Smooth muscle cell (in vitro differentiated cells): Measurements from ENCODE around the gene DSTN. TPM values are rescaled to one million over a fixed set of nuclear protein-coding genes. Genes with fewer than 3 reads are reported as not detected.

Experiments
- DNase-seq: peaks from one replicate; lab custom pipeline; 2025; ENCODE audit not compliant: unreplicated experiment; lab: John Stamatoyannopoulos, UW
- H2AFZ ChIP-seq: fragments of 200-600 bp; sonication (generic); 2 replicates; pipeline ENCODE4 v1.6.0; 2016; ENCODE audit warnings: antibody characterized with exemption, low read depth, mild to moderate bottlenecking
- H3F3A ChIP-seq: fragments of 200-600 bp; sonication (generic); 2 replicates; pipeline ENCODE4 v1.6.0; 2017; ENCODE audit warnings: antibody characterized with exemption, low read depth
- H3K27ac ChIP-seq: fragments of 200-600 bp; sonication (generic); 2 replicates; pipeline ENCODE4 v1.5.1; 2016; ENCODE audit warnings: low read depth, mild to moderate bottlenecking
- H3K27me3 ChIP-seq: fragments of 200-600 bp; sonication (generic); 2 replicates; pipeline ENCODE4 v1.6.1; 2016; ENCODE audit warnings: low read depth, mild to moderate bottlenecking
- H3K36me3 ChIP-seq: fragments of 200-600 bp; sonication (generic); 2 replicates; pipeline ENCODE4 v1.5.1; 2016; ENCODE audit warnings: low read depth
- H3K4me1 ChIP-seq: fragments of 200-600 bp; sonication (generic); 2 replicates; pipeline ENCODE4 v1.5.1; 2016; ENCODE audit warnings: low read depth
- H3K4me2 ChIP-seq: fragments of 200-600 bp; sonication (generic); 2 replicates; pipeline ENCODE4 v1.6.0; 2016; ENCODE audit warnings: mild to moderate bottlenecking
- H3K4me3 ChIP-seq: fragments of 200-600 bp; sonication (generic); 2 replicates; pipeline ENCODE4 v1.5.1; 2016; ENCODE audit warnings: mild to moderate bottlenecking
- H3K79me2 ChIP-seq: fragments of 200-600 bp; sonication (generic); 2 replicates; pipeline ENCODE4 v1.6.0; 2016; ENCODE audit warnings: low read depth, mild to moderate bottlenecking
- H3K9ac ChIP-seq: fragments of 200-600 bp; sonication (generic); 2 replicates; pipeline ENCODE4 v1.6.0; 2016; ENCODE audit warnings: low read depth
- H3K9me3 ChIP-seq: fragments of 200-600 bp; sonication (generic); replicated peaks from 2 replicates; pipeline ENCODE4 v1.5.1; 2016; ENCODE audit warnings: low read depth
- H4K20me1 ChIP-seq: fragments of 200-600 bp; sonication (generic); 2 replicates; pipeline ENCODE4 v1.6.0; 2016; ENCODE audit warnings: low read depth
- WGBS: methylation state at CpG from one replicate; pipeline ENCODE4 v1.1.7; 2016; ENCODE audit warnings: low lambda C conversion rate; 5-methylcytosine and 5-hydroxymethylcytosine counted together
- polyA plus RNA-seq: library from polyadenylated mRNA; unstranded; fragments of >200 nt; fragmentation: Nextera tagmentation; extraction: Ambion mirVana; gene quantifications from 2 replicates; pipeline ENCODE4 v1.2.1, GENCODE V29; 2016
- total RNA-seq: library from RNA; depleted of rRNA; stranded (reverse); fragments of >200 nt; gene quantifications from 2 replicates; pipeline ENCODE4 v1.2.3, GENCODE V29; 2014
- TF ChIP-seq, protein P1 (sequence below): fragments of 200-600 bp; sonication (generic); IDR thresholded peaks from 2 replicates; pipeline ENCODE4 v1.5.1; 2017; ENCODE audit warnings: borderline replicate concordance, mild to moderate bottlenecking, antibody characterized with exemption; ENCODE audit not compliant: insufficient read depth, poor library complexity, severe bottlenecking

Gene DSTN
- total and polyA plus RNA-seq, 2 experiments from 2014 or later: 486 to 534 TPM

DNA sequence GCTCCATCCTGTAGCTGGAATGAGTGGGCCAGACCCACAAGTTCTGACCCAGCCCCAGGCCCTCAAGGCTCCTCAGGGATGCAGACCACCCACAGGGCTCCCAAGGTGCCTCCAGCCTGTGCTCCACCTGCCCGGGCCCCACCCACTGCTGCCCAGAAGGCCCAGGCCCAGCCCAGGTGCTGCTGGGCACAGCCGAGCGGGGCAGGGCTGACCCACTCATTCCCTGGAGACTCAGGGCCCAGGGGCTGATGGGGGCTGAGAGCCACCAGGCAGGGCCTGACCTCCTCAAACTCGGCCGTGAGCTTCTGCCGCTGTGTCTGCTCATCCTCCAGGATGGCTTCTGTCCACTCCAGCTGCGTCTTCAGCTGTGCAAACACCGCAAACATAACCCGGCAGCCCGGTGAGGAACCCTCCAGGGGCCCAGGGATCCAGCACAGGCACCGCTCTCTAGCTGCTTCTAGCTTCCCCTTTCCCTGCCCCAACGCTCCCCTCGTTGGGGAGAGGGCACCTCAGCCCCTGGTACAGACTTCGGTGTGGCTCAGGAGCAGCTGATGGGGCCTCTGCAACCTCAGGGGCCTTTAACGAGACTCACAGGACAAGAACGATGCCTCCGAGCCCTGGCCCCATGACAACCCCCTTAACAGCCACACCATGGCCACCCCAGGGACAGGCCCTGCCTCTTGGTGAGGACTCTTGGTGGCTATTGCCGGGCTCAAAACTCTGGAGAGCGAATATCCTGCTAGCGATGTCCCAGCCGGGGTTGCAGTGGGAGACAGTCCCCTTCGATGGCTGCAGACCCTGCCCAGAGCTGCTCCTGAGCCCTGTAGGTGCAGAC, 46.0 kb downstream of the DSTN start:
- Histone ChIP-seq H3F3A (peaks cover 49% of the 10 kb centered on the region), H3K27ac (no peak overlapping the region), H3K4me1 (no peaks in the 10 kb centered on the region), H3K36me3 (no peaks in the 10 kb centered on the region), H3K79me2 (no peaks in the 10 kb centered on the region), H2AFZ (no peak overlapping the region), H3K27me3 (no peaks in the 10 kb centered on the region), H3K9me3 (no peaks in the 10 kb centered on the region), H4K20me1 (peaks cover 100% of the 10 kb centered on the region), H3K4me3 (no peak overlapping the region), H3K4me2 (no peak overlapping the region), H3K9ac (no peak overlapping the region)
- WGBS: 84% methylated on average over 22 of the region's 22 CpGs
- DNase-seq: no peak
- TF ChIP-seq, protein P1, sequence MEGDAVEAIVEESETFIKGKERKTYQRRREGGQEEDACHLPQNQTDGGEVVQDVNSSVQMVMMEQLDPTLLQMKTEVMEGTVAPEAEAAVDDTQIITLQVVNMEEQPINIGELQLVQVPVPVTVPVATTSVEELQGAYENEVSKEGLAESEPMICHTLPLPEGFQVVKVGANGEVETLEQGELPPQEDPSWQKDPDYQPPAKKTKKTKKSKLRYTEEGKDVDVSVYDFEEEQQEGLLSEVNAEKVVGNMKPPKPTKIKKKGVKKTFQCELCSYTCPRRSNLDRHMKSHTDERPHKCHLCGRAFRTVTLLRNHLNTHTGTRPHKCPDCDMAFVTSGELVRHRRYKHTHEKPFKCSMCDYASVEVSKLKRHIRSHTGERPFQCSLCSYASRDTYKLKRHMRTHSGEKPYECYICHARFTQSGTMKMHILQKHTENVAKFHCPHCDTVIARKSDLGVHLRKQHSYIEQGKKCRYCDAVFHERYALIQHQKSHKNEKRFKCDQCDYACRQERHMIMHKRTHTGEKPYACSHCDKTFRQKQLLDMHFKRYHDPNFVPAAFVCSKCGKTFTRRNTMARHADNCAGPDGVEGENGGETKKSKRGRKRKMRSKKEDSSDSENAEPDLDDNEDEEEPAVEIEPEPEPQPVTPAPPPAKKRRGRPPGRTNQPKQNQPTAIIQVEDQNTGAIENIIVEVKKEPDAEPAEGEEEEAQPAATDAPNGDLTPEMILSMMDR: no peak

GRCh38 chr20:17616480-17617211, 46.8 kb downstream of the DSTN start:
- WGBS: 93% methylated on average over 22 of the region's 22 CpGs
- Histone ChIP-seq H4K20me1 (peaks cover 100% of the 10 kb centered on the region), H3F3A (peaks cover 41% of the 10 kb centered on the region), H3K4me3 (no peak overlapping the region), H2AFZ (no peak overlapping the region), H3K9me3 (no peaks in the 10 kb centered on the region), H3K4me2 (no peak overlapping the region), H3K36me3 (no peaks in the 10 kb centered on the region), H3K27me3 (no peaks in the 10 kb centered on the region), H3K9ac (no peak overlapping the region), H3K79me2 (no peaks in the 10 kb centered on the region), H3K4me1 (no peaks in the 10 kb centered on the region), H3K27ac (no peak overlapping the region)
- TF ChIP-seq, protein P1: no peak
- no peak for DNase-seq

- Histone ChIP-seq H3K4me1 (no peaks in the 10 kb centered on the region), H3K4me2 (no peak overlapping the region), H3F3A (peaks cover 38% of the 10 kb centered on the region), H3K36me3 (no peaks in the 10 kb centered on the region), H4K20me1 (peaks cover 100% of the 10 kb centered on the region), H3K4me3 (no peak overlapping the region), H3K79me2 (no peaks in the 10 kb centered on the region), H3K27ac (no peak overlapping the region), H3K9ac (no peak overlapping the region), H2AFZ (no peak overlapping the region), H3K9me3 (no peaks in the 10 kb centered on the region), H3K27me3 (no peaks in the 10 kb centered on the region)
- TF ChIP-seq, protein P1: peak; percentile 46
- no peak for DNase-seq
- 84% methylated on average over 15 of the region's 15 CpGs for WGBS
Measured at GRCh38 chr20:17617212-17617867, 47.5 kb downstream of the DSTN start.
